ENCODE results near the gene PAX2.

PAX2 gene

DNA sequence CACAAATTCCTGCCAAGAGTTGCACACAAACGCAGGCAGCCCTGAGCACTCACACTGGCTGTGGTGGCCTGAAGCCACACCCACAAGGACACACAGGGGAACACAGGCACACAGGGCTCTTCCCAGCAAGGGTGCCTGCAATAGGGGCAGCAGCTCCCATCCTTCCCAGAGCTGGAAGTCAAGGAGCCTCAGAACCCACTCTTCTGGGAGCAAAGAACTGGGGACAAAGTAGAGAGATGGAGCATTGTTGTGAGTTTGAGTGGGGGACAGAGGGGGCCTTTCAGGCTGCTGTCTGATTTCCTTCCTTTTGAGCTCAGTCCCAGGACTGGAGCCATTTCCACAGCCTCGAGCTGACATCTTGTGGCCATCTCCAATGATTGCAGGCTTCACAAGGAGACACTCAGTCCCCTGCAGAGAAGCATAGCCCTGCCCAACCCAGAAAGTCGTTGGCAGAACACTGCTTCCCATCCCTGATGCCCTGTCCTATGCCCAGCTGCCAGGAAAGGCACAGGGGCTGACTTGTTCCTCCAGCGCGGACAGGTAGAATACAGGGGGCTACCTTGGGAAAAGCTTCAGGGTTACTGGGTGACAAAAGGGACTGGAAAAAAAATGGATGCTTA lies 133.0 kb downstream of the PAX2 start:
- DNase-seq (ENCODE audit: low read depth in 2 of 2) = peak in 1 of 2 experiments; percentile 33

Data from fibroblast of skin of left biceps (primary cell).